ENCODE results near the gene CERKL. TPM values are rescaled to one million over a fixed set of nuclear protein-coding genes. Genes with fewer than 3 reads are reported as not detected.

CERKL gene
- total and polyA plus RNA-seq, 2 donors (not counting 1 experiment from before 2014, with no cell fraction given) = 0.03 TPM; not detected in 1

DNA sequence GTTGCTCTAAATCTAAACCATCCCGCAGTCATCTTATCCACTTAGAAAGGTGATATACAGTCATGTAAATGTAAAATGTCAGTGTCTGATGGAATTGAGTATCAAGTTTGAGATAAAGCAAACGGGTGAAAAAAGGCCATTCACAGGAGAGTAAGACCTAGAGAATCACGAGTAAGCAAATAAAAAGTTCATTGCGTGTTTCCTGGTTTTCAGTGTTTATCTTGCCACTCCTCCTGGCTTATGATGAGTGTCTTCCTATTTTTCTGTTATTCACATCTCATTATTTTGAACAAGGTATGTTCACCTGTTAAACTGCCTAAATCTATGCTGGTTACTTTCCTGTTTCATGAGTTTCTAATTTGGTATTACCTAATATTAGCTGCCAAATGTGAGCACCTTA is 130.9 kb downstream of the CERKL start:
- DNase-seq = no peak
- 95% methylated on average over 3 of the region's 4 CpGs for WGBS (ENCODE audit: insufficient coverage)
- Histone ChIP-seq H3K79me2 (ENCODE audit: control insufficient read depth, insufficient read depth, low read length) (no peaks in the 10 kb centered on the region), H3K27ac (ENCODE audit: low read length in 2 of 2) (no peak overlapping the region), H3K4me1 (ENCODE audit: control insufficient read depth in 2 of 2, insufficient read depth in 2 of 2, low read length in 2 of 2) (no peaks in the 10 kb centered on the region), H3K4me3 (ENCODE audit: control extremely low read depth in 1 of 5, extremely low read depth in 1 of 5, insufficient read depth in 1 of 5, low read depth in 2 of 5, low read length in 4 of 5) (no peak overlapping the region), H3K9me3 (ENCODE audit: control extremely low read depth in 1 of 3, control insufficient read depth in 2 of 3, insufficient read depth in 1 of 3, low read length in 2 of 3) (no peaks in the 10 kb centered on the region), H2AFZ (ENCODE audit: insufficient read depth, low read depth, low read length, poor library complexity, severe bottlenecking) (no peak overlapping the region), H3K4me2 (replicated peaks; ENCODE audit: low read depth, low read length, poor library complexity, severe bottlenecking) (no peak overlapping the region), H3K36me3 (replicated peaks in 1 of 2; ENCODE audit: control extremely low read depth in 1 of 2, control insufficient read depth in 1 of 2, extremely low read depth in 1 of 2, insufficient read depth in 2 of 2, low read length in 1 of 2) (peaks cover 8 to 94% of the 10 kb centered on the region in 2 experiments), H4K20me1 (ENCODE audit: control insufficient read depth, insufficient read depth, low read length, poor library complexity, severe bottlenecking) (no peaks in the 10 kb centered on the region), H3K27me3 (replicated peaks in 1 of 4; ENCODE audit: control extremely low read depth in 1 of 4, control insufficient read depth in 3 of 4, insufficient read depth in 4 of 4, low read length in 3 of 4) (no peaks in the 10 kb centered on the region), H3K9ac (ENCODE audit: low read length) (no peak overlapping the region)
- ChIA-PET POLR2A (no interaction called here), CTCF (no interaction called here)
- Mint-ChIP-seq H3K9me3 (ENCODE audit: insufficient read depth) (no peaks in the 10 kb centered on the region), H3K4me3 (no peak overlapping the region), H3K27ac (no peak overlapping the region), H3K27me3 (no peaks in the 10 kb centered on the region), H3K4me1 (no peaks in the 10 kb centered on the region)
- TF ChIP-seq, protein P1, sequence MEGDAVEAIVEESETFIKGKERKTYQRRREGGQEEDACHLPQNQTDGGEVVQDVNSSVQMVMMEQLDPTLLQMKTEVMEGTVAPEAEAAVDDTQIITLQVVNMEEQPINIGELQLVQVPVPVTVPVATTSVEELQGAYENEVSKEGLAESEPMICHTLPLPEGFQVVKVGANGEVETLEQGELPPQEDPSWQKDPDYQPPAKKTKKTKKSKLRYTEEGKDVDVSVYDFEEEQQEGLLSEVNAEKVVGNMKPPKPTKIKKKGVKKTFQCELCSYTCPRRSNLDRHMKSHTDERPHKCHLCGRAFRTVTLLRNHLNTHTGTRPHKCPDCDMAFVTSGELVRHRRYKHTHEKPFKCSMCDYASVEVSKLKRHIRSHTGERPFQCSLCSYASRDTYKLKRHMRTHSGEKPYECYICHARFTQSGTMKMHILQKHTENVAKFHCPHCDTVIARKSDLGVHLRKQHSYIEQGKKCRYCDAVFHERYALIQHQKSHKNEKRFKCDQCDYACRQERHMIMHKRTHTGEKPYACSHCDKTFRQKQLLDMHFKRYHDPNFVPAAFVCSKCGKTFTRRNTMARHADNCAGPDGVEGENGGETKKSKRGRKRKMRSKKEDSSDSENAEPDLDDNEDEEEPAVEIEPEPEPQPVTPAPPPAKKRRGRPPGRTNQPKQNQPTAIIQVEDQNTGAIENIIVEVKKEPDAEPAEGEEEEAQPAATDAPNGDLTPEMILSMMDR (IDR thresholded peaks at IDR 0.05) = no peak
- no peak for TF ChIP-seq EZH2 (IDR thresholded peaks at IDR 0.05; ENCODE audit: borderline replicate concordance, insufficient read depth, low read depth, low read length, poor library complexity, severe bottlenecking)
- intact Hi-C loops (cut with micrococcal nuclease) = no loop called here
- ATAC-seq (ENCODE audit: low read depth) = no peak

DNA sequence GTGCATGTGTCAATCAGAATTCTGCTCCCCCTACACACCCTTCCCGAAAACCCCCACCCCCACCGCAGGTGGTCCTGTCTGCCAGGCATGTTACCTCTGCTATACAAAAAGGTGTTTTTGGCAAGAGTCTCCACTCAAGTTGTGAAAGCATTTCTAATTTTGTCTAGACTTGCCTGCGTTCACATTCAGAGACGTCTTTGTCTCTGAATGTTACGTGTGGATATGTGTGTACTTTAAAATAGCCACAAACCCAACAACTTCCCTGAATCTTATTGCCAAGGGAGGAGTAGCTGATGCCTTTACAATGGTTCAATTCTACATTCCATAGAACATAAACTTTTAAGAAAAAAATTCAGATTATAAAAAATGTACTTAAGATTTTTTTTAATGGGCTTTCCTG is 133.1 kb downstream of the CERKL start:
- no peaks in the 10 kb centered on the region for H3K27me3 Mint-ChIP-seq
- Histone ChIP-seq H3K9ac (ENCODE audit: low read length) (no peak overlapping the region), H3K27me3 (replicated peaks in 1 of 4; ENCODE audit: control extremely low read depth in 1 of 4, control insufficient read depth in 3 of 4, insufficient read depth in 4 of 4, low read length in 3 of 4) (no peaks in the 10 kb centered on the region), H4K20me1 (ENCODE audit: control insufficient read depth, insufficient read depth, low read length, poor library complexity, severe bottlenecking) (no peaks in the 10 kb centered on the region), H3K4me3 (ENCODE audit: control extremely low read depth in 1 of 5, extremely low read depth in 1 of 5, insufficient read depth in 1 of 5, low read depth in 2 of 5, low read length in 4 of 5) (no peak overlapping the region), H3K27ac (ENCODE audit: low read length in 2 of 2) (no peak overlapping the region), H2AFZ (ENCODE audit: insufficient read depth, low read depth, low read length, poor library complexity, severe bottlenecking) (no peak overlapping the region), H3K4me2 (replicated peaks; ENCODE audit: low read depth, low read length, poor library complexity, severe bottlenecking) (no peak overlapping the region), H3K36me3 (replicated peaks in 1 of 2; ENCODE audit: control extremely low read depth in 1 of 2, control insufficient read depth in 1 of 2, extremely low read depth in 1 of 2, insufficient read depth in 2 of 2, low read length in 1 of 2) (peaks cover 8 to 80% of the 10 kb centered on the region in 2 experiments), H3K4me1 (ENCODE audit: control insufficient read depth in 2 of 2, insufficient read depth in 2 of 2, low read length in 2 of 2) (no peaks in the 10 kb centered on the region), H3K9me3 (ENCODE audit: control extremely low read depth in 1 of 3, control insufficient read depth in 2 of 3, insufficient read depth in 1 of 3, low read length in 2 of 3) (no peaks in the 10 kb centered on the region), H3K79me2 (ENCODE audit: control insufficient read depth, insufficient read depth, low read length) (no peaks in the 10 kb centered on the region)
- CTCF ChIA-PET = no interaction called here
- H3K4me3 Mint-ChIP-seq = no peak overlapping the region
- TF ChIP-seq, protein P1 (IDR thresholded peaks at IDR 0.05) = no peak
- TF ChIP-seq EZH2 (IDR thresholded peaks at IDR 0.05; ENCODE audit: borderline replicate concordance, insufficient read depth, low read depth, low read length, poor library complexity, severe bottlenecking) = no peak
- intact Hi-C loops (cut with micrococcal nuclease) = no loop called here
- WGBS (ENCODE audit: insufficient coverage) = no CpG with 5 or more reads among the region's 5 CpGs
- DNase-seq (no peak), ATAC-seq (ENCODE audit: low read depth) (no peak)
- no peaks in the 10 kb centered on the region for H3K9me3 Mint-ChIP-seq (ENCODE audit: insufficient read depth)
- H3K4me1 Mint-ChIP-seq = no peaks in the 10 kb centered on the region
- POLR2A ChIA-PET = no interaction called here
- no peak overlapping the region for H3K27ac Mint-ChIP-seq

Measured in B cell (primary cell).